ENCODE data around the gene PCDH15. TPM values are rescaled to one million over a fixed set of nuclear protein-coding genes. Genes with fewer than 3 reads are reported as not detected.

Gene PCDH15
- total RNA-seq, 2 donors from 2014 or later = 1.1 TPM; not detected in 1

- H3K36me3 ChIP-seq = no peaks in the 10 kb centered on the region
- H3K4me3 ChIP-seq = no peak overlapping the region
- no peaks in the 10 kb centered on the region for H3K27me3 ChIP-seq (replicated peaks; ENCODE audit: insufficient read depth)
- H3K4me1 ChIP-seq (replicated peaks) = no peaks in the 10 kb centered on the region
- H3K9me3 ChIP-seq = no peaks in the 10 kb centered on the region
- intact Hi-C loops (cut with DNase I) = no loop called here
- DNase-seq (ENCODE audit: low spot score) = no peak
- no peak overlapping the region for H3K27ac ChIP-seq
- TF ChIP-seq CTCF (IDR thresholded peaks at IDR 0.05) = no peak
- TF ChIP-seq POLR2AphosphoS5 (IDR thresholded peaks at IDR 0.05) = no peak
These were observed 134.8 kb downstream of the PCDH15 start for GRCh38 chr10:54666192-54666591.

- no peaks in the 10 kb centered on the region for H3K36me3 ChIP-seq
- no peaks in the 10 kb centered on the region for H3K27me3 ChIP-seq (replicated peaks; ENCODE audit: insufficient read depth)
- H3K4me1 ChIP-seq (replicated peaks) = no peaks in the 10 kb centered on the region
- H3K27ac ChIP-seq = no peak overlapping the region
- no peaks in the 10 kb centered on the region for H3K9me3 ChIP-seq
- intact Hi-C loops (cut with DNase I) = no loop called here
- no peak overlapping the region for H3K4me3 ChIP-seq
- DNase-seq (ENCODE audit: low spot score) = no peak
- TF ChIP-seq POLR2AphosphoS5 (IDR thresholded peaks at IDR 0.05) = no peak
- no peak for TF ChIP-seq CTCF (IDR thresholded peaks at IDR 0.05)
- no peak for TF ChIP-seq POLR2A (IDR thresholded peaks at IDR 0.05)
These were observed 135.9 kb downstream of the PCDH15 start for GRCh38 chr10:54665095-54665494.

- no peak for DNase-seq (ENCODE audit: low spot score)
- Histone ChIP-seq H3K4me1 (replicated peaks) (no peaks in the 10 kb centered on the region), H3K4me3 (no peak overlapping the region), H3K27me3 (replicated peaks; ENCODE audit: insufficient read depth) (no peaks in the 10 kb centered on the region), H3K36me3 (no peaks in the 10 kb centered on the region), H3K9me3 (no peaks in the 10 kb centered on the region), H3K27ac (no peak overlapping the region)
- TF ChIP-seq POLR2AphosphoS5 (IDR thresholded peaks at IDR 0.05) (no peak), CTCF (IDR thresholded peaks at IDR 0.05) (no peak), POLR2A (IDR thresholded peaks at IDR 0.05) (no peak)
- intact Hi-C loops (cut with DNase I) = no loop called here
These were observed 140.6 kb downstream of the PCDH15 start for GRCh38 chr10:54660397-54660796.

GRCh38 chr10:54656643-54657042 lies 144.4 kb downstream of the PCDH15 start:
- Histone ChIP-seq H3K4me1 (replicated peaks) (no peaks in the 10 kb centered on the region), H3K4me3 (no peak overlapping the region), H3K27me3 (replicated peaks; ENCODE audit: insufficient read depth) (no peaks in the 10 kb centered on the region), H3K9me3 (no peaks in the 10 kb centered on the region), H3K27ac (no peak overlapping the region), H3K36me3 (no peaks in the 10 kb centered on the region)
- no peak for DNase-seq (ENCODE audit: low spot score)
- TF ChIP-seq POLR2AphosphoS5 (IDR thresholded peaks at IDR 0.05) = no peak
- no peak for TF ChIP-seq POLR2A (IDR thresholded peaks at IDR 0.05)
- no peak for TF ChIP-seq CTCF (IDR thresholded peaks at IDR 0.05)
- 100% methylated on average over 2 of the region's 2 CpGs for WGBS
- intact Hi-C loops (cut with DNase I) = no loop called here

GRCh38 chr10:54653518-54653917 lies 147.5 kb downstream of the PCDH15 start:
- no peaks in the 10 kb centered on the region for H3K36me3 ChIP-seq
- H3K27ac ChIP-seq = no peak overlapping the region
- H3K4me3 ChIP-seq = no peak overlapping the region
- H3K27me3 ChIP-seq (replicated peaks; ENCODE audit: insufficient read depth) = no peaks in the 10 kb centered on the region
- TF ChIP-seq CTCF (IDR thresholded peaks at IDR 0.05) = no peak
- no peak for TF ChIP-seq POLR2A (IDR thresholded peaks at IDR 0.05)
- TF ChIP-seq POLR2AphosphoS5 (IDR thresholded peaks at IDR 0.05) = no peak
- whole genome bisulfite sequencing = 82% methylated on average over 2 of the region's 2 CpGs
- DNase-seq (ENCODE audit: low spot score) = no peak
- no peaks in the 10 kb centered on the region for H3K9me3 ChIP-seq
- no peaks in the 10 kb centered on the region for H3K4me1 ChIP-seq (replicated peaks)
- intact Hi-C loops (cut with DNase I) = no loop called here

Data from prostate gland (tissue), 2 donors.